ENCODE results near the gene LRRC7.

Gene LRRC7

GRCh38 chr1:70112838-70113237 lies 545.1 kb downstream of the LRRC7 start:
- DNase-seq, result no peak

- no peak for DNase-seq
Measured at GRCh38 chr1:70115315-70115714, 547.6 kb downstream of the LRRC7 start.

- DNase-seq, result no peak
Measured at GRCh38 chr1:70117046-70117445, 549.3 kb downstream of the LRRC7 start.

- DNase-seq, result no peak
Measured at GRCh38 chr1:70134148-70134547, 566.4 kb downstream of the LRRC7 start.

- no peak for DNase-seq
Measured at GRCh38 chr1:70140343-70140742, 572.6 kb downstream of the LRRC7 start.

DNA sequence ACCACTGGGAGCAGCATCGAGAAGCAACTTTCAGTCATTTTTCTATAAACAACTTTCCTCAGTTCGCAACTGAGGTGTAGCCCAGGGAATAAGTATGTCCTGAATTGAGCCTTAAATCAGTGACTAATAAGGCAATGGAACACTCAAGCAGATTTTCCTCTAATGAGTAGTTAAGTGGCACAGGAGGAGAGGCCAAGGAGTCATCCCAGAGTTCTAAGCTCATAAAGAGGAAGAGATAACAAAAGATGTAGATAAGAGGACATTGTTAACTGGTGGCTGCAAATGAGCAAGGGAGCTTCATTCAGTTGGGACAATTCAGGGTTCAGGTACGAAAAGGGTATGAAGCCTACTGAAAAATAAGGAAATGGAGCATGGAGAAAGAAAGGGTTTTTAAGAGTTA lies 573.2 kb downstream of the LRRC7 start:
- no peak for DNase-seq

DNA sequence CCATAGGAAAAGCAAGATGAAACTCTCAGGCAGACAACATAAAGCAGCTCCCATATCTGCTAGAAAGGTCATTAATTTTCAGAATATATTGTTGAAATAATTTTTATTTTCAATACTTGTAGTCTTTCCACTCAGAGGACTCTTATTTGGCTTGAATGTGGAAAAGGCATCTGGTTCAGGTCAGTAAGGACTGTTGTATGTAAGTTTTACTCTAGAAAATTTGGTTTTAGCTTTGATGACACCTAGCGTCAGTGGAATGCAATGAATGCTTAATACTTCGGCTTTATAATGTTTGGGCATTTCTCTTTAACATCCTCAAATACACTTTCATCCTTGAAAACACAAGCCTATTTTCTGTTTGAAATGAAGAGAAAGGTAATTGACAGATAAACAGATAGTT lies 574.4 kb downstream of the LRRC7 start:
- no peak for DNase-seq

DNA sequence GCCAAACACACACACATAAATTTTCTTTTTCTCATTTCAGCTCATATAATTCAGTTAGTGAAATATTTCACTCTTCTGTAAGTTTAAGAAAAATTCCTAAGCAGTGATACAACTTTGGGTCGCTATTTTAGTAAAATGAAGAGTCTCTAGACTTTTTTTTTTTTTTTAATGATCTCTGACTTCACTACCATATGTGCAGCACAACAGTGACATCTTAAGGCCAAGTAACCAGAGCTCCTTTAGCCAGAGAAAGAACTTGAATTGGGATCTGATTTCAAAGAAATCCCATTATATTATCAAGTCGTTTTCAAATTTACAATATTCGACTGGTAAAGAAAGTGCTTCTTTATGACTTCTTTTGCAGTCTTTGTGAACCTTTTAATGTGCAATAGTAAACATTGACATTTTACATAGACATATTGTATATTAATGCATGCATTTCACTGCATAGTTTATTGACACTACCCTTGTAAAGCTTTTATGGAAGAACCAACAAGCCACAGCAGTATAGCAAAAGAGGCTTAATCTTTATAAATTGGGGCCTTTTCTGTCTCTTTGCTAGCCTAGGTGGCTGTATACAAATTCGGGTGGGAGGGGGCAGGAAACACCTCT lies 575.4 kb downstream of the LRRC7 start:
- no peak for DNase-seq

DNA sequence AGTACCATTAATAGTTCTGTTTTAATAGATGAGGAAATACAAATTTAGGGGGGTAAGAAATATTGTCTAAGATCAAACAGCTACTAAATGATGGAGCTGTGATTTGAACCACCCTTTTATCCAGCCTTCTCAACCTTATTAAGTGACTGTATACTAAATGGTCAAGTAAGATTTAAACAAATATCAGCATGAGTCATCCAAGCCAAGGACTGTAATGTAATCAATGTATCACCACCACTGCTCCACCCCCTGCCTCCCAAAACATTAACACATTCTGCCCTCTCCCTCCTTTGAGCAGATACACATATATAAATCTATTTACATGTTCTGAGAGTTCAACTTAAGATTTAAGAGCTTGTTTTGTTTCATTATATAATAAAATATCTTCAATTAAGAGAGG lies 578.8 kb downstream of the LRRC7 start:
- no peak for DNase-seq

- no peak for DNase-seq
Measured at GRCh38 chr1:70150444-70150843, 582.7 kb downstream of the LRRC7 start.

GRCh38 chr1:70153739-70154138 lies 586.0 kb downstream of the LRRC7 start:
- no peak for DNase-seq

- no peak for DNase-seq
Measured at GRCh38 chr1:70156529-70157120, 588.9 kb downstream of the LRRC7 start.

DNA sequence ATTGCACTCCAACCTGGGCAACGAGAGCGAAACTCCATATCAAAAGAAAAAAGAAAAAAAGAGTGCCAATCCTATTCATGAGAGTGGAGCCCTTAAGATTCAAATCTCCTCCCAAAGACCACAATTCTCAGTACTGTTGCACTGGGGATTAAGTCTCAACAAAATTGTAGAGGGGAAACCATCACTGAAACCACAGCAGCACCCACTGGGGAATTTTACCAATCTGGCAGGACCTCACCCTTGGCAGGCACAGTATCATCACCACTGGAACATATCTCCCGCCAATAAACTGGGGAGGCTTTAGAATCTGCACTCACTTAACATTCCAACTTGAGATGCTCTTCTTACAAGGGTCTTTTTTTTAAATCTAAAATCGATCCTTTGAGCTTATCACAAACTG lies 596.6 kb downstream of the LRRC7 start:
- DNase-seq, result no peak

DNA sequence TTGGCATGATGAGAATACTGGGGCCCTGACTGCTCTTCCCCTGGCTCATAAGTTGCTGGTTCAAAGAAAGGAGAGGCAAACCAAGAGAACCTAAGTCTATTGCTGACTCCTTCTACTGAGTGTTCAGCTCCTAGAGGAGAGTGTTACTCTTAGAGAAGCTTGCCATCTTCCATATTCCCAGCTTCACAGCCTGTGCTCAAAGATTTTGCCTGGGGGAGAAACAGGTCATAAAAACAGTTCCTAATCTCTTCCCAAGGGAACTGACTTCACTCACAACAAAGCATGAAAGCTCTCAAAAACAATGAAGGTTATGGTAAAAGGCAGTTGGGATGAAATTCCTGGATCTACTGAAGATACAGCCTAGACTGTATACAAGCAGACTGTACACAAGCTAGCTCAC lies 600.6 kb downstream of the LRRC7 start:
- DNase-seq, result no peak

GRCh38 chr1:70169018-70169839 lies 601.5 kb downstream of the LRRC7 start:
- DNase-seq, result no peak

DNA sequence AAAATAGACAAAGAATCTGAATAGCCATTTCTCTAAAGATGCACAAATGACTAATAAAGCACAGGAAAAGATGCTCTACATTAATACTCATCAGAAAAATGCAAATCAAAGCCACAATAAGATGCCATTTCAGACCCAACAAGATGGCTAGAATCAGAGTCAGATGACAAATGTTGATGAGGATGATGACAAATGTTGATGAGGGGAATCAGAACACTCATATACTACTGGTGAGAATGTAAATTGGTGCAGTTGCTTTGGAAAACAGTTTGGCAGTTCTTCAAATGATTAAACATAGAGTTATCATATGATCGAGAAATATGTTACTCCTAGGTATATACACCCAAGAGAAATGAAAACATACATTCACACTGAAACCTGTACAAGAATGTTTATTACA lies 603.8 kb downstream of the LRRC7 start:
- no peak for DNase-seq

Measured in kidney glomerular epithelial cell (primary cell).